Peyer's patch (tissue), 4 donors: ENCODE results near the gene PDSS1. TPM values are rescaled to one million over a fixed set of nuclear protein-coding genes. Genes with fewer than 3 reads are reported as not detected.

ENCODE experiments used
- DNase-seq, 3 donors: peaks; one replicate each; pipeline ENCODE4 v3.0.0-alpha.2; 2017 to 2019
- H3K27ac ChIP-seq, 4 donors: fragments of 200-600 bp; sonication (generic); one replicate each; pipeline ENCODE4 v1.5.1; 2016 to 2019
- H3K27me3 ChIP-seq, 2 donors: fragments of 200-600 bp; sonication (generic); one replicate each; pipeline ENCODE4 v1.5.1; 2019
- H3K36me3 ChIP-seq, 3 donors: fragments of 200-600 bp; sonication (generic); one replicate each; pipeline ENCODE4 v1.5.1; 2016 to 2019
- H3K4me1 ChIP-seq, 4 donors: fragments of 200-600 bp; sonication (generic); one replicate each; pipeline ENCODE4 v1.5.1; 2016 to 2019
- H3K4me3 ChIP-seq, 4 donors: fragments of 200-600 bp; sonication (generic); 1 replicate in 3 of 4; 2 replicates in 1 of 4; pipeline ENCODE4 v1.5.1; 2016 to 2019; ENCODE audit warnings: mild to moderate bottlenecking in 1 of 4
- H3K9me3 ChIP-seq, 4 donors: fragments of 200-600 bp; sonication (generic); one replicate each; pipeline ENCODE4 v1.5.1; 2016 to 2019; ENCODE audit warnings: mild to moderate bottlenecking in 1 of 4
- CTCF ChIP-seq, 6 experiments: fragments of 450-650 bp in 4 of 6; fragments of 200-600 bp in 2 of 6; sonication (generic) in 1 of 6; IDR thresholded peaks; one replicate each; pipeline ENCODE4 v1.5.1; 2017 to 2019; ENCODE audit warnings: antibody characterized with exemption in 6 of 6, mild to moderate bottlenecking in 3 of 6, moderate library complexity in 1 of 6
- POLR2A ChIP-seq, 2 donors: fragments of 450-650 bp; IDR thresholded peaks; one replicate each; pipeline ENCODE4 v1.5.1; 2017; ENCODE audit warnings: antibody characterized with exemption in 2 of 2, mild to moderate bottlenecking in 2 of 2, moderate library complexity in 2 of 2
- total RNA-seq, 4 donors: library from RNA; depleted of rRNA; stranded (reverse); fragments of >200 nt; gene quantifications; one replicate each; pipeline ENCODE4 v1.1.0, GENCODE V29; 2016

The PDSS1 gene
- total RNA-seq, 4 donors from 2014 or later, result 26.2 to 41.0 (median 32.3) TPM

GRCh38 chr10:26759008-26759407, 61.5 kb downstream of the PDSS1 start:
- Histone ChIP-seq H3K4me1 (no peaks in the 10 kb centered on the region), H3K36me3 (peaks cover 0 to 15% (median 0%) of the 10 kb centered on the region in 3 donors), H3K4me3 (no peak overlapping the region), H3K27ac (no peak overlapping the region), H3K9me3 (no peaks in the 10 kb centered on the region), H3K27me3 (no peaks in the 10 kb centered on the region)
- DNase-seq, result no peak
- no peak for TF ChIP-seq CTCF (IDR thresholded peaks at IDR 0.05)
- TF ChIP-seq POLR2A (IDR thresholded peaks at IDR 0.05), result no peak

- TF ChIP-seq CTCF (IDR thresholded peaks at IDR 0.05) (no peak), POLR2A (IDR thresholded peaks at IDR 0.05) (no peak)
- H3K9me3 ChIP-seq, result no peaks in the 10 kb centered on the region
- DNase-seq, result no peak
- peaks cover 0 to 21% (median 0%) of the 10 kb centered on the region in 3 donors for H3K36me3 ChIP-seq
- H3K27ac ChIP-seq, result no peak overlapping the region
- no peaks in the 10 kb centered on the region for H3K4me1 ChIP-seq
- no peak overlapping the region for H3K4me3 ChIP-seq
- H3K27me3 ChIP-seq, result no peaks in the 10 kb centered on the region
These were observed 68.0 kb downstream of the PDSS1 start for GRCh38 chr10:26765549-26765948.

GRCh38 chr10:26770069-26770468, 72.6 kb downstream of the PDSS1 start:
- Histone ChIP-seq H3K4me3 (no peak overlapping the region), H3K9me3 (no peaks in the 10 kb centered on the region), H3K27me3 (no peaks in the 10 kb centered on the region), H3K36me3 (peaks cover 0 to 13% (median 0%) of the 10 kb centered on the region in 3 donors), H3K4me1 (no peaks in the 10 kb centered on the region), H3K27ac (no peak overlapping the region)
- TF ChIP-seq POLR2A (IDR thresholded peaks at IDR 0.05), result no peak
- no peak for TF ChIP-seq CTCF (IDR thresholded peaks at IDR 0.05)
- DNase-seq, result no peak

- Histone ChIP-seq H3K9me3 (no peaks in the 10 kb centered on the region), H3K4me1 (no peaks in the 10 kb centered on the region), H3K36me3 (peaks cover 0 to 2% (median 0%) of the 10 kb centered on the region in 3 donors), H3K4me3 (no peak overlapping the region), H3K27me3 (no peaks in the 10 kb centered on the region), H3K27ac (no peak overlapping the region)
- no peak for TF ChIP-seq POLR2A (IDR thresholded peaks at IDR 0.05)
- TF ChIP-seq CTCF (IDR thresholded peaks at IDR 0.05), result no peak
- DNase-seq, result no peak
These were observed 76.1 kb downstream of the PDSS1 start for GRCh38 chr10:26773633-26774032.

GRCh38 chr10:26776258-26776657, 78.8 kb downstream of the PDSS1 start:
- Histone ChIP-seq H3K27me3 (no peaks in the 10 kb centered on the region), H3K27ac (no peak overlapping the region), H3K36me3 (no peaks in the 10 kb centered on the region), H3K4me1 (peaks cover under 1 to 15% (median 13%) of the 10 kb centered on the region in 4 donors), H3K4me3 (no peak overlapping the region), H3K9me3 (no peaks in the 10 kb centered on the region)
- TF ChIP-seq CTCF (IDR thresholded peaks at IDR 0.05) (no peak), POLR2A (IDR thresholded peaks at IDR 0.05) (no peak)
- no peak for DNase-seq

GRCh38 chr10:26777686-26778085, 80.2 kb downstream of the PDSS1 start:
- Histone ChIP-seq H3K4me1 (peaks cover 4 to 24% (median 15%) of the 10 kb centered on the region in 4 donors), H3K36me3 (no peaks in the 10 kb centered on the region), H3K27me3 (no peaks in the 10 kb centered on the region), H3K27ac (no peak overlapping the region), H3K9me3 (no peaks in the 10 kb centered on the region), H3K4me3 (no peak overlapping the region)
- TF ChIP-seq CTCF (IDR thresholded peaks at IDR 0.05) (no peak), POLR2A (IDR thresholded peaks at IDR 0.05) (no peak)
- no peak for DNase-seq
